ENCODE data around the gene PROM1. TPM values are rescaled to one million over a fixed set of nuclear protein-coding genes. Genes with fewer than 3 reads are reported as not detected.

PROM1 gene
- total and polyA plus RNA-seq, 2 of the 4 experiments (the other 2 are of a cell fraction), result not detected

DNA sequence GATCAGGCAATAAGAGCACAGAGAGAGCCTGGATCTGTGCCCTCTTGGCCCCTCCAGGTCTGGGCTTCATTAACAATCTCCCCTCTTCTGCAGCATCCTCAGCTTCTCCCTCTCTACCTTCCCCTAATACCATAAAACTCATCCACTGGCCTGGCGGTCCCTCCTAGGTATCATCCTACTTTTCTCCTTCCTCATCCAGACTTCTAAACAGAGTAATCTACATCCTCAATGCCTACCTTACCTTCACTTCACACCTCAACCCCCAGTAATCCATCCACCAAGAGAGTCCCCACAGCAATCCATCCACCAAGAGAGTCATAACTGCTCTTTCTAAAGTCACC is 162.3 kb downstream of the PROM1 start:
- no TSS peak for BruUV-seq (replicated peaks)
- 86% methylated on average over 1 of the region's 1 CpG; no CpG with 5 or more reads in 1 of the 2 experiments for WGBS, 2 experiments (ENCODE audit: extremely low coverage in 2 of 2, insufficient read length in 1 of 2)
- Histone ChIP-seq H3K4me2 (ENCODE audit: low read depth, low read length) (no peak overlapping the region), H3K4me1 (ENCODE audit: control insufficient read depth, insufficient read depth, low read length) (peaks cover 9% of the 10 kb centered on the region), H4K5ac (ENCODE audit: low read depth, low read length) (no peak overlapping the region; the same call in 1 of the 2 replicates), H3K23ac (ENCODE audit: low read depth, low read length) (peak overlapping the region; percentile 91), H4K8ac (ENCODE audit: low read depth in 2 of 2, low read length in 2 of 2) (peak overlapping the region; percentile 14 to 85), H2BK20ac (ENCODE audit: low read depth, low read length) (peak overlapping the region; percentile 100), H3K4ac (ENCODE audit: low read depth, low read length) (peak overlapping the region; percentile 97), H3K79me1 (ENCODE audit: low read depth in 1 of 2, low read length in 2 of 2) (no peaks in the 10 kb centered on the region), H3K4me3 (ENCODE audit: insufficient read depth, low read depth, low read length) (no peak overlapping the region), H3K36me3 (ENCODE audit: control insufficient read depth, insufficient read depth, low read length) (no peaks in the 10 kb centered on the region), H3K27ac (ENCODE audit: insufficient read depth, low read length) (peak overlapping the region; percentile 42), H2AK9ac (replicated peaks; ENCODE audit: low read depth, low read length, poor library complexity) (peak overlapping the region; percentile 92), H3K56ac (ENCODE audit: extremely low read depth, insufficient read depth, low read length) (peak overlapping the region; percentile 42), H4K91ac (ENCODE audit: insufficient read depth, low read depth, low read length) (peak overlapping the region; percentile 92), H3K27me3 (ENCODE audit: control insufficient read depth, insufficient read depth, low read length) (no peaks in the 10 kb centered on the region), H4K20me1 (ENCODE audit: insufficient read depth, low read length) (no peaks in the 10 kb centered on the region), H2BK120ac (ENCODE audit: low read depth, low read length) (peak overlapping the region; percentile 99), H2AFZ (replicated peaks; ENCODE audit: low read length, poor library complexity) (peak overlapping the region; percentile 78), H2BK15ac (ENCODE audit: low read depth, low read length) (peak overlapping the region; percentile 45; the same call in 2 of the 3 replicates), H2AK5ac (ENCODE audit: low read depth, low read length) (peak overlapping the region; percentile 86), H3K9me3 (ENCODE audit: control insufficient read depth, insufficient read depth, low read length) (no peaks in the 10 kb centered on the region), H3K9me1 (ENCODE audit: insufficient read depth, low read length) (peaks cover 13% of the 10 kb centered on the region), H2BK5ac (ENCODE audit: low read depth, low read length, poor library complexity, severe bottlenecking) (peak overlapping the region; percentile 83), H3K18ac (ENCODE audit: low read depth, low read length) (peak overlapping the region; percentile 43; the same call in 1 of the 2 replicates), H3K14ac (replicated peaks; ENCODE audit: low read depth, low read length) (peak overlapping the region; percentile 96), H3K9ac (ENCODE audit: low read depth, low read length) (no peak overlapping the region)
- no peak for TF ChIP-seq MAZ (IDR thresholded peaks at IDR 0.05; ENCODE audit: borderline replicate concordance, low read depth, low read length)
- no peak for TF ChIP-seq POLR2A (IDR thresholded peaks at IDR 0.05; ENCODE audit: low read depth, low read length)
- no peak for TF ChIP-seq CTCF (conservative IDR thresholded peaks at IDR 0.05; ENCODE audit: low read depth, low read length)
- no peak for TF ChIP-seq RCOR1 (IDR thresholded peaks at IDR 0.05; ENCODE audit: insufficient replicate concordance, low read length)
- TF ChIP-seq, protein P1, sequence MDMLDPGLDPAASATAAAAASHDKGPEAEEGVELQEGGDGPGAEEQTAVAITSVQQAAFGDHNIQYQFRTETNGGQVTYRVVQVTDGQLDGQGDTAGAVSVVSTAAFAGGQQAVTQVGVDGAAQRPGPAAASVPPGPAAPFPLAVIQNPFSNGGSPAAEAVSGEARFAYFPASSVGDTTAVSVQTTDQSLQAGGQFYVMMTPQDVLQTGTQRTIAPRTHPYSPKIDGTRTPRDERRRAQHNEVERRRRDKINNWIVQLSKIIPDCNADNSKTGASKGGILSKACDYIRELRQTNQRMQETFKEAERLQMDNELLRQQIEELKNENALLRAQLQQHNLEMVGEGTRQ (IDR thresholded peaks at IDR 0.05; ENCODE audit: low read depth, low read length), result no peak
- no peak for TF ChIP-seq BHLHE40 (IDR thresholded peaks at IDR 0.05; ENCODE audit: low read depth, low read length)
- TF ChIP-seq RAD21 (IDR thresholded peaks at IDR 0.05; ENCODE audit: low read length), result no peak
- TF ChIP-seq CHD1 (IDR thresholded peaks at IDR 0.05; ENCODE audit: low read depth, low read length), result no peak
- no peak for TF ChIP-seq ELK1 (IDR thresholded peaks at IDR 0.05; ENCODE audit: borderline replicate concordance, low read depth, low read length)
- no peak for TF ChIP-seq SMC3 (IDR thresholded peaks at IDR 0.05; ENCODE audit: low read depth, low read length)
- no peak for TF ChIP-seq FOS (IDR thresholded peaks at IDR 0.05; ENCODE audit: low read depth, low read length)
- no peak for TF ChIP-seq RFX5 (IDR thresholded peaks at IDR 0.05; ENCODE audit: low read depth, low read length)
- DNase-seq (no peak), ATAC-seq (ENCODE audit: low read depth) (peak; percentile 24; the same call in 1 of the 2 replicates)
- in situ Hi-C loops (cut with MboI; ENCODE audit: low sequenced_read_pairs) (no loop called here), intact Hi-C loops (cut with micrococcal nuclease) (loop anchor here (2.0 kb wide), 1 partner anchor 27 kb away; no protein-coding TSS in a partner anchor), dilution Hi-C loops (cut with HindIII; ENCODE audit: low sequenced_read_pairs, unreplicated experiment) (no loop called here)
- ChIA-PET CTCF (interaction anchor here (1.0 kb wide), 1 partner anchor 34 kb away, joined by 3 read pairs; no protein-coding TSS in a partner anchor), POLR2A (ENCODE audit: unreplicated experiment) (interaction anchor here (1.8 kb wide), 1 partner anchor 10 kb away, joined by 4 read pairs; no protein-coding TSS in a partner anchor)
